Ishikawa (cell line): Measurements from ENCODE around the gene PLEKHN1.

Experiments
- CEBPB ChIP-seq: IDR thresholded peaks from 2 replicates; pipeline ENCODE4 v1.6.1; 2012
- CREB1 ChIP-seq: IDR thresholded peaks from 2 replicates; pipeline ENCODE4 v1.6.1; 2012; ENCODE audit warnings: low read depth
- EGR1 ChIP-seq: IDR thresholded peaks from 2 replicates; pipeline ENCODE4 v1.6.1; 2012
- EP300 ChIP-seq: IDR thresholded peaks from 2 replicates; pipeline ENCODE4 v1.6.1; 2012; ENCODE audit warnings: borderline replicate concordance
- FOXM1 ChIP-seq: IDR thresholded peaks from 2 replicates; pipeline ENCODE4 v1.6.1; 2012; ENCODE audit warnings: low read depth, borderline replicate concordance
- NFIC ChIP-seq: IDR thresholded peaks from 2 replicates; pipeline ENCODE4 v1.6.1; 2012
- RAD21 ChIP-seq: IDR thresholded peaks from 2 replicates; pipeline ENCODE4 v1.6.1; 2012; ENCODE audit warnings: low read depth
- TAF1 ChIP-seq: IDR thresholded peaks from 2 replicates; pipeline ENCODE4 v1.6.1; 2012; ENCODE audit warnings: low read depth, mild to moderate bottlenecking
- TCF12 ChIP-seq: IDR thresholded peaks from 2 replicates; pipeline ENCODE4 v1.6.1; 2012; ENCODE audit warnings: low read depth
- TEAD4 ChIP-seq: IDR thresholded peaks from 2 replicates; pipeline ENCODE4 v1.6.1; 2012
- YY1 ChIP-seq: IDR thresholded peaks from 2 replicates; pipeline ENCODE4 v1.6.1; 2012; ENCODE audit warnings: low read depth
- ZBTB7A ChIP-seq: IDR thresholded peaks from 2 replicates; pipeline ENCODE4 v1.6.1; 2012; ENCODE audit warnings: low read depth
- TF ChIP-seq, protein P1 (sequence below): IDR thresholded peaks from 2 replicates; pipeline ENCODE4 v1.6.1; 2012
- TF ChIP-seq, protein P2 (sequence below): IDR thresholded peaks from 2 replicates; pipeline ENCODE4 v1.6.1; 2012; ENCODE audit warnings: low read depth, mild to moderate bottlenecking
- TF ChIP-seq, protein P3 (sequence below): IDR thresholded peaks from 2 replicates; pipeline ENCODE4 v1.6.1; 2012

PLEKHN1 gene

DNA sequence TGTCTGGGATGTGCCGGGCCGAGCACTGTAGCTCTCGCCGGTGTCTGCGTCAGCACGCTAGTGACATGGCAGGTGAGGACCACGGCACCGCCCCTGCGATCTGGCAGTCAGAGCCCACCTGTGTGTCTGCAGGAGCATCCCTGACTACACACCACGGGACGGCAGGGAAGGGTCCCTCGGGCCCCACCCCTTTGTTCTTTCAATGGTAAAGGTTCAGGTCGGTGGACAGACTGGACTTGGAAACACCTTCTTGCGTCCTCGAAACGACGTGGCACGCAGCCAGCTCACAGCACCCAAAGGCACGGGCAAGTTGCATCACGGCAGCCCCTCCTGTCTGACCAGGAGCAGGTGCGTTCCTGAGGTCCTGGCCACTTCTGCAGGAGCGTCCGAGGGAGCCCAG is 46.3 kb upstream of the PLEKHN1 start:
- no peak for TF ChIP-seq TEAD4

DNA sequence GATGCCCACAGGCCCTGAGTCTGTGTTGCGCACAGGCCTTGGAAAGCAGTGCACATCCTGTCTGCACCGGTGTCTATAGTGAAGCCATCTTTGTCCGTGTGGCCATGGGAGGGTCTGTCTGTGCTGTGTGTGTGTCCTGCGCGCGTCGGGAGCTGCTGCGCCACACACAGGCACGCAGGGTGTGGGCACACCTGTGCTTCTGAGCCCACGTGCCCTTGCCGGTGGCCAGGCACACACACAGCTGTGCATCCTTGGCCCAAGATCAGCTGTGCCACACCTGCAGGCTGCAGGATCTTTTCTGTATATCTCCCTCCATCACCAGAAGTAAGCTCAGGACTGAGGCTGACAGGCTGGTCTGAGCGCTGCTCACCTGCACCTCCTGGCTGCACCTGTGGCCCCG is 45.8 kb upstream of the PLEKHN1 start:
- TF ChIP-seq NFIC, result no peak
- no peak for TF ChIP-seq ZBTB7A
- TF ChIP-seq, protein P1, sequence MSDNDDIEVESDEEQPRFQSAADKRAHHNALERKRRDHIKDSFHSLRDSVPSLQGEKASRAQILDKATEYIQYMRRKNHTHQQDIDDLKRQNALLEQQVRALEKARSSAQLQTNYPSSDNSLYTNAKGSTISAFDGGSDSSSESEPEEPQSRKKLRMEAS, result no peak
- no peak for TF ChIP-seq TEAD4
- no peak for TF ChIP-seq EP300

DNA sequence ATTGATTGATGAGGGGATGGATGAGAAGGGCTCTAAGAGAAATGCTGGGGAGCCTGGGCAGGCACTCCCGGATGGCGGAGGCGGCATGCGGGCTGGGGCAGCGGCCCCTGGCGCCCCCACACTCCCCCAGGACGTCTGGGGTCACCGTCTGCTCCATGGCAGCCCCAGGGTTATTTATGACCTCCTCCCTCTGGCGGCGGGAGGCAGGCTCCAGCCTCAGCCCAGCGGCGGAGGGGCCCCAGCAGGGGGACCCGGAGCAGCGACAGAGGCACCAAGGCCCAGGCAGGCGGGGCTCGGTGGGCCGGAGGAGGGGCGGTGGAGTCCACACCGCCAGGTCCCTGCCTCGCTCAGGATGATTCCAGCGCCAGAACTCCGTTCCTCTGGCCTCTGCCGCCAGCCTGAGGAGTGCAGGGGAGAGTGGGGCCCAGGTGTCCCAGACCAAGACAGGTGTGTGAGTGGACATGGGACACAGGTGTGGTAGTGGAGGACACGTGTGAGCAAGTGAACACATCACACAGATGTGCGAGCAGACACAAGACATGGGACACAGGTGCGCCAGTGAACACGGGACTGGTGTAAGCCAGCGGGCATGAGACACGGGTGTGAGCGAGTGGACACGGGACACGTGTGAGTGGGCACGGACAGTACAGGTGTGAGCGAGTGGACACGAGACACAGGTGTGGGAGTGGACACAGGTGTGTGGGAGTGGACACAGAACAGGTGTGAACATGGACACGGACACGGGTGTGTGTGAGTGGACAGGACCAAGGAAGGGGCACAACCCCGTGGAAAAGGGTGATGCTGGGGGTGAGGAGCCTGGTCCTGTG is 45.1 kb upstream of the PLEKHN1 start:
- TF ChIP-seq RAD21, result peak; percentile 18; the same call in 1 of the 2 replicates
- TF ChIP-seq TEAD4, result peak; percentile 53
- peak; percentile 71 for TF ChIP-seq NFIC
- TF ChIP-seq EGR1, result peak; percentile 77; the same call in 1 of the 2 replicates
- TF ChIP-seq TAF1, result no peak
- peak; percentile 97 for TF ChIP-seq ZBTB7A
- TF ChIP-seq, protein P2, sequence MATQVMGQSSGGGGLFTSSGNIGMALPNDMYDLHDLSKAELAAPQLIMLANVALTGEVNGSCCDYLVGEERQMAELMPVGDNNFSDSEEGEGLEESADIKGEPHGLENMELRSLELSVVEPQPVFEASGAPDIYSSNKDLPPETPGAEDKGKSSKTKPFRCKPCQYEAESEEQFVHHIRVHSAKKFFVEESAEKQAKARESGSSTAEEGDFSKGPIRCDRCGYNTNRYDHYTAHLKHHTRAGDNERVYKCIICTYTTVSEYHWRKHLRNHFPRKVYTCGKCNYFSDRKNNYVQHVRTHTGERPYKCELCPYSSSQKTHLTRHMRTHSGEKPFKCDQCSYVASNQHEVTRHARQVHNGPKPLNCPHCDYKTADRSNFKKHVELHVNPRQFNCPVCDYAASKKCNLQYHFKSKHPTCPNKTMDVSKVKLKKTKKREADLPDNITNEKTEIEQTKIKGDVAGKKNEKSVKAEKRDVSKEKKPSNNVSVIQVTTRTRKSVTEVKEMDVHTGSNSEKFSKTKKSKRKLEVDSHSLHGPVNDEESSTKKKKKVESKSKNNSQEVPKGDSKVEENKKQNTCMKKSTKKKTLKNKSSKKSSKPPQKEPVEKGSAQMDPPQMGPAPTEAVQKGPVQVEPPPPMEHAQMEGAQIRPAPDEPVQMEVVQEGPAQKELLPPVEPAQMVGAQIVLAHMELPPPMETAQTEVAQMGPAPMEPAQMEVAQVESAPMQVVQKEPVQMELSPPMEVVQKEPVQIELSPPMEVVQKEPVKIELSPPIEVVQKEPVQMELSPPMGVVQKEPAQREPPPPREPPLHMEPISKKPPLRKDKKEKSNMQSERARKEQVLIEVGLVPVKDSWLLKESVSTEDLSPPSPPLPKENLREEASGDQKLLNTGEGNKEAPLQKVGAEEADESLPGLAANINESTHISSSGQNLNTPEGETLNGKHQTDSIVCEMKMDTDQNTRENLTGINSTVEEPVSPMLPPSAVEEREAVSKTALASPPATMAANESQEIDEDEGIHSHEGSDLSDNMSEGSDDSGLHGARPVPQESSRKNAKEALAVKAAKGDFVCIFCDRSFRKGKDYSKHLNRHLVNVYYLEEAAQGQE, result no peak
- TF ChIP-seq FOXM1, result 0 out of 2 replicates have a peak, but pooled peaks have one; percentile 40
- TF ChIP-seq, protein P3, sequence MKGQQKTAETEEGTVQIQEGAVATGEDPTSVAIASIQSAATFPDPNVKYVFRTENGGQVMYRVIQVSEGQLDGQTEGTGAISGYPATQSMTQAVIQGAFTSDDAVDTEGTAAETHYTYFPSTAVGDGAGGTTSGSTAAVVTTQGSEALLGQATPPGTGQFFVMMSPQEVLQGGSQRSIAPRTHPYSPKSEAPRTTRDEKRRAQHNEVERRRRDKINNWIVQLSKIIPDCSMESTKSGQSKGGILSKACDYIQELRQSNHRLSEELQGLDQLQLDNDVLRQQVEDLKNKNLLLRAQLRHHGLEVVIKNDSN, result 0 out of 2 replicates have a peak, but pooled peaks have one; percentile 12
- TF ChIP-seq, protein P1, result peak; percentile 41; the same call in 1 of the 2 replicates
- 0 out of 2 replicates have a peak, but pooled peaks have one; percentile 50 for TF ChIP-seq YY1
- no peak for TF ChIP-seq CEBPB
- TF ChIP-seq EP300, result peak; percentile 82
- TF ChIP-seq TCF12, result peak; percentile 84
- no peak for TF ChIP-seq CREB1

DNA sequence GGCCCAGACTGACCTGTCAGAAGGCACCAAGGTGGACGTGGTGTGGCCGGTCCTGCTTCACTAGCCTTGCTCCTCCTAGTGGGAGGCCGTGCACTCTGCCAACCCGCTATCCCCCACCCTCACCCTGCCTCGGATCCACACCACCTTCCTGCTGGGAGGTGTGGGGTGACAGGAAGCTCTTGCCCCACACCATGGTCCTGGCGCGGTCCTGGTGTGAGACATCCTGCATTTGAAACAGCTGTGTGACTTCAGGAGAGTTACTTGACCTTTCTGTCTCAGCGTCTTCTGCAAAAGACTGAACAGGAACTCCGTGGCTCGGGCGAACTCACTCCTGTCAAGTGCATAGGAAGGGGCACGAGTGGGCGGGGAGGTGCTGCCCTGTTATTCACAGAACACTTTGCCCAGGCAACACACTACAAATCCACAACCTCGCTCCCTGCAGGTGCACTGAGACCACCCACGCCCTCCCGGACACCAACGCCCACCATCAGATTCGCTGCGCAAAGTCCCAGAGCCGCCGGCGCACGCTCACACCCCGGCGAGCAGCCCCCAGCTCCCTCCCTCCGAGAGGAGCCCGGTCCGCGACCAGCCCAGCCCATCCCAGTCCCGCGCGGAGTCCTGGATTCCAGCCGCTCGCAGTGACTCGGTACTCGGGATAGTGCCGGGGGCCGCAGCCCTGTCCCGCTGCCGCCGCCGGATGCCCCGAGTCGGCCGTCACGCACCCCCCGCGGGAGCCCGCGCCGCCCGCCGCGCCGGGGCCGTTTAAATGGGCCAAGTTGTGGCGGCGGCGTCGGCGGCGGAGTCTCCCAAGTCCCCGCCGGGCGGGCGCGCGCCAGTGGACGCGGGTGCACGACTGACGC is 42.9 kb upstream of the PLEKHN1 start, which contains the start of gene SAMD11:
SAMD11 (plus strand) TSS at position 793 of the 860 bp plus-strand sequence. CDS start 509 bp downstream, outside the sequence.
- TF ChIP-seq TEAD4 (peak; percentile 35; the same call in 1 of the 2 replicates), YY1 (0 out of 2 replicates have a peak, but pooled peaks have one; percentile 30), NFIC (peak; percentile 48; the same call in 1 of the 2 replicates), ZBTB7A (no peak; the same call in 1 of the 2 replicates), CEBPB (no peak), TAF1 (no peak), TCF12 (peak; percentile 47; the same call in 1 of the 2 replicates), FOXM1 (no peak), RAD21 (no peak), CREB1 (no peak), EGR1 (no peak), EP300 (peak; percentile 54; the same call in 1 of the 2 replicates)
- TF ChIP-seq, protein P1, result 0 out of 2 replicates have a peak, but pooled peaks have one; percentile 27
- TF ChIP-seq, protein P2, result no peak
- TF ChIP-seq, protein P3, result no peak
